DND-41 (cell line): ENCODE data around the gene DNAH2.

Experiments used
- ATAC-seq: fragments of 200-7000 bp; cut with Tn5 transposase; 3 replicates; pipeline ENCODE4 v1.9.1; 2021; ENCODE audit warnings: low read depth; ENCODE audit not compliant: insufficient read depth
- DNase-seq: peaks from one replicate; pipeline ENCODE4 v3.0.0-alpha.2; 2020
- H2AFZ ChIP-seq: 2 replicates; pipeline ENCODE4 v1.6.0; 2012; ENCODE audit warnings: low read depth, low read length
- H3K27ac ChIP-seq: 2 replicates; pipeline ENCODE4 v1.5.1; 2012; ENCODE audit warnings: low read length, inconsistent platforms
- H3K27me3 ChIP-seq: fragments of 200-600 bp; sonication (generic); 2 replicates; pipeline ENCODE4 v1.6.0; 2012; ENCODE audit warnings: low read length, mild to moderate bottlenecking, inconsistent platforms; ENCODE audit not compliant: insufficient read depth, poor library complexity
- H3K36me3 ChIP-seq: 2 replicates; pipeline ENCODE4 v1.5.1; 2012; ENCODE audit warnings: low read length, inconsistent platforms; ENCODE audit not compliant: insufficient read depth
- H3K4me1 ChIP-seq: 2 replicates; pipeline ENCODE4 v1.5.1; 2012; ENCODE audit warnings: mild to moderate bottlenecking, low read length; ENCODE audit not compliant: insufficient read depth
- H3K4me2 ChIP-seq: 2 replicates; pipeline ENCODE4 v1.6.0; 2012; ENCODE audit warnings: mild to moderate bottlenecking, moderate library complexity, low read length, inconsistent platforms; ENCODE audit not compliant: insufficient read depth
- H3K4me3 ChIP-seq, 2 experiments: fragments of 200-600 bp in 1 of 2; shearing (Covaris generic) in 1 of 2; 2 replicates each; pipeline ENCODE4 v1.5.1; 2012 to 2016; ENCODE audit warnings: inconsistent platforms in 2 of 2, low read length in 2 of 2, mild to moderate bottlenecking in 2 of 2, low read depth in 1 of 2, moderate library complexity in 1 of 2
- H3K79me2 ChIP-seq: 2 replicates; pipeline ENCODE4 v1.6.0; 2012; ENCODE audit warnings: low read length, inconsistent platforms; ENCODE audit not compliant: insufficient read depth
- H3K9ac ChIP-seq: 2 replicates; pipeline ENCODE4 v1.6.0; 2012; ENCODE audit warnings: low read depth, mild to moderate bottlenecking, inconsistent platforms, low read length, moderate library complexity
- H3K9me3 ChIP-seq: 2 replicates; pipeline ENCODE4 v1.5.1; 2012; ENCODE audit warnings: low read length, moderate library complexity, mild to moderate bottlenecking, inconsistent platforms; ENCODE audit not compliant: insufficient read depth, severe bottlenecking
- H4K20me1 ChIP-seq: 2 replicates; pipeline ENCODE4 v1.6.0; 2012; ENCODE audit warnings: low read length; ENCODE audit not compliant: insufficient read depth
- EZH2 ChIP-seq: IDR thresholded peaks from 3 replicates; pipeline ENCODE4 v1.6.1; 2012; ENCODE audit warnings: borderline replicate concordance, low read depth, mild to moderate bottlenecking, moderate library complexity, low read length, inconsistent platforms; ENCODE audit not compliant: severe bottlenecking
- TF ChIP-seq, protein P1 (sequence below): IDR thresholded peaks from 2 replicates; pipeline ENCODE4 v1.5.1; 2012; ENCODE audit warnings: borderline replicate concordance, low read length, moderate library complexity, mild to moderate bottlenecking; ENCODE audit not compliant: poor library complexity, severe bottlenecking; ENCODE audit errors: extremely low read depth

The DNAH2 gene

GRCh38 chr17:7674934-7675333 lies 42.6 kb upstream of the DNAH2 start:
- Histone ChIP-seq H4K20me1 (peaks cover 29% of the 10 kb centered on the region), H3K9me3 (peaks cover 7% of the 10 kb centered on the region), H3K27me3 (no peaks in the 10 kb centered on the region), H3K4me2 (no peak overlapping the region), H3K4me1 (no peaks in the 10 kb centered on the region), H3K36me3 (peaks cover 77% of the 10 kb centered on the region), H2AFZ (no peak overlapping the region), H3K27ac (no peak overlapping the region), H3K79me2 (peaks cover 27% of the 10 kb centered on the region), H3K9ac (no peak overlapping the region), H3K4me3 (no peak overlapping the region)
- no peak for ATAC-seq
- TF ChIP-seq, protein P1, sequence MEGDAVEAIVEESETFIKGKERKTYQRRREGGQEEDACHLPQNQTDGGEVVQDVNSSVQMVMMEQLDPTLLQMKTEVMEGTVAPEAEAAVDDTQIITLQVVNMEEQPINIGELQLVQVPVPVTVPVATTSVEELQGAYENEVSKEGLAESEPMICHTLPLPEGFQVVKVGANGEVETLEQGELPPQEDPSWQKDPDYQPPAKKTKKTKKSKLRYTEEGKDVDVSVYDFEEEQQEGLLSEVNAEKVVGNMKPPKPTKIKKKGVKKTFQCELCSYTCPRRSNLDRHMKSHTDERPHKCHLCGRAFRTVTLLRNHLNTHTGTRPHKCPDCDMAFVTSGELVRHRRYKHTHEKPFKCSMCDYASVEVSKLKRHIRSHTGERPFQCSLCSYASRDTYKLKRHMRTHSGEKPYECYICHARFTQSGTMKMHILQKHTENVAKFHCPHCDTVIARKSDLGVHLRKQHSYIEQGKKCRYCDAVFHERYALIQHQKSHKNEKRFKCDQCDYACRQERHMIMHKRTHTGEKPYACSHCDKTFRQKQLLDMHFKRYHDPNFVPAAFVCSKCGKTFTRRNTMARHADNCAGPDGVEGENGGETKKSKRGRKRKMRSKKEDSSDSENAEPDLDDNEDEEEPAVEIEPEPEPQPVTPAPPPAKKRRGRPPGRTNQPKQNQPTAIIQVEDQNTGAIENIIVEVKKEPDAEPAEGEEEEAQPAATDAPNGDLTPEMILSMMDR = no peak
- no peak for TF ChIP-seq EZH2
- DNase-seq = no peak

GRCh38 chr17:7676533-7676932 lies 41.0 kb upstream of the DNAH2 start:
- Histone ChIP-seq H3K36me3 (peaks cover 61% of the 10 kb centered on the region), H3K4me2 (no peak overlapping the region), H3K79me2 (peaks cover 41% of the 10 kb centered on the region), H3K4me1 (no peaks in the 10 kb centered on the region), H3K9ac (no peak overlapping the region), H3K4me3 (no peak overlapping the region), H4K20me1 (peaks cover 32% of the 10 kb centered on the region), H2AFZ (no peak overlapping the region), H3K9me3 (peaks cover 7% of the 10 kb centered on the region), H3K27ac (no peak overlapping the region), H3K27me3 (no peaks in the 10 kb centered on the region)
- no peak for TF ChIP-seq EZH2
- TF ChIP-seq, protein P1 = no peak
- DNase-seq (no peak), ATAC-seq (no peak)

DNA sequence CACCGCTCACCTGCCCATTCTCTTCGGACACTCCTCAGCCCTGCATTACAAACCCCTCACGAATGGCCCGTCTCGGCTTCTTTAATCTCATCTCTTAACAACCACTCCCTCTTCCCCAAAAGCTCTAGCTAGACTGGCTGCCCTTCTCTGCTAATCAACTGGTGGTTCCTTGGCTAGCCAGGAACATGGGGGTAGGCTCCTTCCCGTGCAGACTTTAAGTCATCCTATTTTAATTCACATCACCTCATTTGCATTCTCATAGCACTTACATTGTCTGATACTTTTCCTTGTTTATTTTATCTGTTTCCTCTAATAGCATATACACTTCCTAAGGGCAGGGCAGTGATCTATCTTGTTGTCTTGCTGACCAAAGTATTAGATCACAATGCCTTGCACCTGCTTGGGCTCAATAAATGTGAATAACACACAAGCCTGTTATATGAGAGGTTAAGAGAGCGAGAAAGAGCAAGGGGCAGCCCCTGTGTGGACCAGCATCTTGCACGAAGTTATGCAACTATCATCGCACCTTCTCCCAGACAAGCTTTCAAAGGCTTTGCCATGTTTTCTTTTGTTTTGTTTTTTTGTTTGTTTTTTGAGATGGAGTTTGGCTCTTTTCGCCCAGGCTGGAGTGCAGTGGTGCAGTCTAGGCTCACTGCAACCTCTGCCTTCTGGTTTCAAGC lies 40.0 kb upstream of the DNAH2 start:
- ATAC-seq = no peak

More for the DNA sequence above, 40.0 kb upstream of the DNAH2 start:
- Histone ChIP-seq H4K20me1 (peaks cover 35% of the 10 kb centered on the region), H3K36me3 (peaks cover 57% of the 10 kb centered on the region), H3K9ac (no peak overlapping the region), H3K4me1 (no peaks in the 10 kb centered on the region), H3K9me3 (peaks cover 7% of the 10 kb centered on the region), H3K79me2 (peaks cover 49% of the 10 kb centered on the region), H3K4me2 (no peak overlapping the region), H2AFZ (no peak overlapping the region), H3K27ac (no peak overlapping the region), H3K4me3 (no peak overlapping the region), H3K27me3 (no peaks in the 10 kb centered on the region)
- no peak for DNase-seq
- no peak for TF ChIP-seq EZH2
- TF ChIP-seq, protein P1 = no peak
